GM12878 (cell line): ENCODE data around the gene SHROOM3. TPM values are rescaled to one million over a fixed set of nuclear protein-coding genes. Genes with fewer than 3 reads are reported as not detected.

Experiments
- ATAC-seq: fragments of 200-7000 bp; cut with Tn5 transposase; 3 replicates; pipeline ENCODE4 v1.9.1; 2020; ENCODE audit warnings: mild to moderate bottlenecking, moderate library complexity
- BruUV-seq: library from RNA; stranded (reverse); fragments of 400-500 nt; replicated peaks from 2 replicates; lab custom pipeline; 2021; lab: Mats Ljungman, UMichigan
- CTCF ChIA-PET: fragments of 300-600 bp; sonication (Branson Sonifier 250); formaldehyde crosslinking; extraction: SDS; loops from one replicate; lab custom pipeline; 2021; ENCODE audit warnings: inconsistent platforms; lab: Yijun Ruan, JAX
- POLR2A ChIA-PET: fragments of 350-600 bp; formaldehyde crosslinking; extraction: SDS; loops from one replicate; lab custom pipeline; 2021; ENCODE audit warnings: inconsistent platforms; lab: Charles Lee
- RAD21 ChIA-PET: fragments of 300-600 bp; sonication (Branson Sonifier 250); formaldehyde crosslinking; loops from one replicate; lab custom pipeline; 2023; ENCODE audit warnings: antibody characterized with exemption; ENCODE audit not compliant: unreplicated experiment; lab: Charles Lee
- SMC1A ChIA-PET: fragments of 300-600 bp; sonication (Branson Sonifier 250); formaldehyde crosslinking; loops from one replicate; lab custom pipeline; 2023; ENCODE audit not compliant: unreplicated experiment, uncharacterized antibody; lab: Charles Lee
- DNase-seq: peaks from one replicate; pipeline ENCODE4 v3.0.0-alpha.2; 2011; ENCODE audit warnings: low read depth, low spot score
- FAIRE-seq: peaks from 3 replicates; lab custom pipeline; 2011; peaks lifted over from hg19 to GRCh38; lab: Jason Lieb, UNC
- H2AFZ ChIP-seq: 2 replicates; pipeline ENCODE4 v1.6.0; 2011; ENCODE audit warnings: low read depth, low read length, control low read depth; ENCODE audit not compliant: control insufficient read depth
- H3K27ac ChIP-seq: 2 replicates; pipeline ENCODE4 v1.5.1; 2011; ENCODE audit warnings: control low read depth; ENCODE audit not compliant: control insufficient read depth, insufficient read depth
- H3K27me3 ChIP-seq, 2 experiments: replicated peaks in 1 of 2; 2 replicates each; pipeline versions ENCODE4 v1.6.0 to v1.6.1; 2011; ENCODE audit warnings: low read length in 1 of 2; ENCODE audit not compliant: control insufficient read depth in 2 of 2, insufficient read depth in 2 of 2
- H3K36me3 ChIP-seq, 2 experiments: 2 replicates each; pipeline ENCODE4 v1.5.1; 2011; ENCODE audit warnings: low read length in 1 of 2; ENCODE audit not compliant: control insufficient read depth in 2 of 2, insufficient read depth in 2 of 2
- H3K4me1 ChIP-seq: 2 replicates; pipeline ENCODE4 v1.6.1; 2011; ENCODE audit warnings: mild to moderate bottlenecking, low read length, moderate library complexity, mixed read lengths; ENCODE audit not compliant: control insufficient read depth, insufficient read depth
- H3K4me2 ChIP-seq: 2 replicates; pipeline ENCODE4 v1.6.0; 2011; ENCODE audit warnings: control low read depth; ENCODE audit not compliant: control insufficient read depth, insufficient read depth
- H3K4me3 ChIP-seq: fragments of 200-600 bp; sonication (generic); 2 replicates; pipeline ENCODE4 v1.5.1; 2016
- H3K79me2 ChIP-seq: 2 replicates; pipeline ENCODE4 v1.6.0; 2011; ENCODE audit warnings: low read length; ENCODE audit not compliant: control insufficient read depth, insufficient read depth
- H3K9ac ChIP-seq: 2 replicates; pipeline ENCODE4 v1.8.0; 2011; ENCODE audit warnings: low read length, control low read depth, mixed read lengths; ENCODE audit not compliant: control insufficient read depth, insufficient read depth
- H3K9me3 ChIP-seq: replicated peaks from 3 replicates; pipeline ENCODE4 v1.5.1; 2011; ENCODE audit warnings: mild to moderate bottlenecking, low read length; ENCODE audit not compliant: control insufficient read depth, insufficient read depth
- H4K20me1 ChIP-seq: 2 replicates; pipeline ENCODE4 v1.6.0; 2011; ENCODE audit not compliant: control insufficient read depth, insufficient read depth
- CBFB ChIP-seq: IDR thresholded peaks from 2 replicates; pipeline ENCODE4 v1.6.1; 2016; ENCODE audit warnings: antibody characterized with exemption, low read depth
- CEBPB ChIP-seq, 2 experiments: fragments of 150-350 bp in 1 of 2; IDR thresholded peaks; 2 replicates each; pipeline ENCODE4 v1.6.1; 2012 to 2014; ENCODE audit warnings: low read depth in 2 of 2, low read length in 2 of 2, borderline replicate concordance in 1 of 2, inconsistent platforms in 1 of 2
- HDAC2 ChIP-seq: fragments of 200-600 bp; sonication (generic); IDR thresholded peaks from 2 replicates; pipeline ENCODE4 v1.6.1; 2017
- HDGF ChIP-seq: fragments of 450-650 bp; IDR thresholded peaks from 2 replicates; pipeline ENCODE4 v1.6.1; 2016; ENCODE audit warnings: antibody characterized with exemption
- IKZF1 ChIP-seq: fragments of 450-650 bp; conservative IDR thresholded peaks from 2 replicates; pipeline ENCODE4 v1.6.1; 2017; ENCODE audit warnings: antibody characterized with exemption, mild to moderate bottlenecking
- MTA2 ChIP-seq: fragments of 450-650 bp; IDR thresholded peaks from 2 replicates; pipeline ENCODE4 v1.6.1; 2016; ENCODE audit warnings: low read depth, mild to moderate bottlenecking, moderate library complexity
- MXI1 ChIP-seq: fragments of 150-350 bp; IDR thresholded peaks from 2 replicates; pipeline ENCODE4 v1.6.1; 2011; ENCODE audit warnings: low read depth, mild to moderate bottlenecking, inconsistent platforms, low read length, improper control_type of control experiment
- POLR2A ChIP-seq: IDR thresholded peaks from 2 replicates; pipeline ENCODE4 v1.6.1; 2011; ENCODE audit warnings: low read depth, mild to moderate bottlenecking, low read length
- STAT3 ChIP-seq: IDR thresholded peaks from 2 replicates; pipeline ENCODE4 v1.6.1; 2011; ENCODE audit warnings: low read depth, low read length, improper control_type of control experiment
- TBL1XR1 ChIP-seq: IDR thresholded peaks from 2 replicates; pipeline ENCODE4 v1.6.1; 2012; ENCODE audit warnings: low read depth, low read length, improper control_type of control experiment
- ZNF24 ChIP-seq: fragments of 450-650 bp; IDR thresholded peaks from 2 replicates; pipeline ENCODE4 v1.6.1; 2017; ENCODE audit warnings: antibody characterized with exemption, mild to moderate bottlenecking
- ZNF384 ChIP-seq: IDR thresholded peaks from 2 replicates; pipeline ENCODE4 v1.6.1; 2012; ENCODE audit warnings: low read depth, mild to moderate bottlenecking, low read length, improper control_type of control experiment, borderline replicate concordance
- ZSCAN29 ChIP-seq: fragments of 450-650 bp; IDR thresholded peaks from 2 replicates; pipeline ENCODE4 v1.6.1; 2017; ENCODE audit warnings: mild to moderate bottlenecking, moderate library complexity
- WGBS: methylation state at CpG from one replicate; pipeline ENCODE4 v1.1.6; 2016; ENCODE audit warnings: low lambda C conversion rate; ENCODE audit not compliant: insufficient replicate concordance, insufficient coverage; ENCODE audit errors: missing lambda C conversion rate; 5-methylcytosine and 5-hydroxymethylcytosine counted together
- in situ Hi-C: fragments of 300-500 bp; cut with MboI; formaldehyde crosslinking; loops from 9 replicates; pipeline ENCODE4 v1.14.3; 2018; ENCODE audit warnings: mixed read lengths
- intact Hi-C: fragments of 100-400 bp; cut with micrococcal nuclease; formaldehyde crosslinking; loops from one replicate; pipeline ENCODE4 v1.14.2; 2022; ENCODE audit not compliant: unreplicated experiment
- polyA plus RNA-seq, 11 experiments: library from polyadenylated mRNA; depleted of rRNA in 4 of 11; unstranded in 6 of 11; stranded (reverse) in 5 of 11; fragments of >200 nt; fragmentation: Nextera tagmentation in 4 of 11; fragmentation: Illumina TruSeq in 1 of 11; extraction: Ambion mirVana in 4 of 11; extraction: Trizol in 1 of 11; gene quantifications; 1 replicate in 1 of 11; 2 replicates in 10 of 11; pipeline versions ENCODE4 v1.2.1 to v1.2.3, GENCODE V29; 2011 to 2016; ENCODE audit warnings: inconsistent platforms in 2 of 11, missing spikeins in 2 of 11, low read depth in 1 of 11
- total RNA-seq, 4 experiments: library from RNA; depleted of rRNA in 3 of 4; stranded (reverse); fragments of >200 nt in 3 of 4; fragmentation: Illumina TruSeq in 1 of 4; extraction: Trizol in 1 of 4; gene quantifications; 2 replicates each; pipeline versions ENCODE4 v1.2.1 to v1.2.3, GENCODE V29; 2013 to 2021
- TF ChIP-seq, protein P1 (sequence below): fragments of 450-650 bp; IDR thresholded peaks from 2 replicates; pipeline ENCODE4 v1.6.1; 2016; ENCODE audit warnings: mild to moderate bottlenecking, moderate library complexity, borderline replicate concordance
- TF ChIP-seq, protein P2 (sequence below): fragments of 450-650 bp; formaldehyde crosslinking; IDR thresholded peaks from 2 replicates; pipeline ENCODE4 v1.5.0; 2022; ENCODE audit warnings: mild to moderate bottlenecking, missing genetic modification characterization

The SHROOM3 gene
- total and polyA plus RNA-seq, 10 of the 15 experiments (the other 5 are each of a cell fraction or from before 2014, with no cell fraction given) = under 0.01 to 0.29 (median 0.08) TPM; not detected in 1

DNA sequence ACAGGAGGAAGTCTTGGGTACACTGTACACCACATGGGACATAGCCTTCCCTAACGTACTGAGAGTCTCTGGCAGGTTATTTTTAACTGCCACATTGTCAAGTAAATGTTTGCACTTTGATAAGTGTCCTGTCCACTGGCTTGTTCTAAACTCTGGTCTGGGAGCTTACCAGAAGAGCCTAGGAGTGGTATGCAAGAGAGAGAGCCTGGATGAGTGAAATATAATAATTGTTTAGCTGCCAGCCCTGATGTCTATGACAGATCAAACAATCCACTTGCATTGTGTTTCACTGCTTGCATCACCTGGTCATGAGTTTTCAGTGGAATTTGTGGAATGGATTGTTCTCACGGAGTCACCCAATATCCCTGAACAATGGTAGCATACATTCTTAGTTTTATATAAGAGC, 91.6 kb downstream of the SHROOM3 start:
- CTCF ChIA-PET = no interaction called here
- no peak overlapping the region for H3K4me2 ChIP-seq
- no peak overlapping the region for H3K27ac ChIP-seq
- H3K9ac ChIP-seq = no peak overlapping the region
- 15% methylated on average over 2 of the region's 2 CpGs for WGBS
- DNase-seq = no peak
- BruUV-seq = no TSS peak
- H3K79me2 ChIP-seq = no peaks in the 10 kb centered on the region
- no peaks in the 10 kb centered on the region for H4K20me1 ChIP-seq
- no peaks in the 10 kb centered on the region for H3K36me3 ChIP-seq
- intact Hi-C loops (no loop called here), in situ Hi-C loops (no loop called here)
- no peak overlapping the region for H3K4me3 ChIP-seq
- 0 out of 3 replicates have a peak, but pooled peaks cover 1% of the 10 kb centered on the region for H3K9me3 ChIP-seq
- ATAC-seq = no peak
- FAIRE-seq = no peak
- POLR2A ChIA-PET = no interaction called here
- H3K4me1 ChIP-seq = no peaks in the 10 kb centered on the region
- no peak overlapping the region for H2AFZ ChIP-seq
- peaks cover 0 to 2% of the 10 kb centered on the region in 2 experiments; a peak in 2 of 4 replicates for H3K27me3 ChIP-seq
- RAD21 ChIA-PET = no interaction called here
- SMC1A ChIA-PET = no interaction called here
- TF ChIP-seq ZNF24 = no peak
- no peak for TF ChIP-seq POLR2A
- TF ChIP-seq, protein P1, sequence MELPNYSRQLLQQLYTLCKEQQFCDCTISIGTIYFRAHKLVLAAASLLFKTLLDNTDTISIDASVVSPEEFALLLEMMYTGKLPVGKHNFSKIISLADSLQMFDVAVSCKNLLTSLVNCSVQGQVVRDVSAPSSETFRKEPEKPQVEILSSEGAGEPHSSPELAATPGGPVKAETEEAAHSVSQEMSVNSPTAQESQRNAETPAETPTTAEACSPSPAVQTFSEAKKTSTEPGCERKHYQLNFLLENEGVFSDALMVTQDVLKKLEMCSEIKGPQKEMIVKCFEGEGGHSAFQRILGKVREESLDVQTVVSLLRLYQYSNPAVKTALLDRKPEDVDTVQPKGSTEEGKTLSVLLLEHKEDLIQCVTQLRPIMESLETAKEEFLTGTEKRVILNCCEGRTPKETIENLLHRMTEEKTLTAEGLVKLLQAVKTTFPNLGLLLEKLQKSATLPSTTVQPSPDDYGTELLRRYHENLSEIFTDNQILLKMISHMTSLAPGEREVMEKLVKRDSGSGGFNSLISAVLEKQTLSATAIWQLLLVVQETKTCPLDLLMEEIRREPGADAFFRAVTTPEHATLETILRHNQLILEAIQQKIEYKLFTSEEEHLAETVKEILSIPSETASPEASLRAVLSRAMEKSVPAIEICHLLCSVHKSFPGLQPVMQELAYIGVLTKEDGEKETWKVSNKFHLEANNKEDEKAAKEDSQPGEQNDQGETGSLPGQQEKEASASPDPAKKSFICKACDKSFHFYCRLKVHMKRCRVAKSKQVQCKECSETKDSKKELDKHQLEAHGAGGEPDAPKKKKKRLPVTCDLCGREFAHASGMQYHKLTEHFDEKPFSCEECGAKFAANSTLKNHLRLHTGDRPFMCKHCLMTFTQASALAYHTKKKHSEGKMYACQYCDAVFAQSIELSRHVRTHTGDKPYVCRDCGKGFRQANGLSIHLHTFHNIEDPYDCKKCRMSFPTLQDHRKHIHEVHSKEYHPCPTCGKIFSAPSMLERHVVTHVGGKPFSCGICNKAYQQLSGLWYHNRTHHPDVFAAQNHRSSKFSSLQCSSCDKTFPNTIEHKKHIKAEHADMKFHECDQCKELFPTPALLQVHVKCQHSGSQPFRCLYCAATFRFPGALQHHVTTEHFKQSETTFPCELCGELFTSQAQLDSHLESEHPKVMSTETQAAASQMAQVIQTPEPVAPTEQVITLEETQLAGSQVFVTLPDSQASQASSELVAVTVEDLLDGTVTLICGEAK = no peak
- no peak for TF ChIP-seq MXI1
- TF ChIP-seq IKZF1 = no peak
- no peak for TF ChIP-seq HDGF
- no peak for TF ChIP-seq ZNF384
- TF ChIP-seq HDAC2 = no peak
- no peak for TF ChIP-seq ZSCAN29
- TF ChIP-seq STAT3 = no peak
- TF ChIP-seq MTA2 = no peak
- TF ChIP-seq CBFB = no peak
- TF ChIP-seq TBL1XR1 = no peak
- no peak for TF ChIP-seq CEBPB (IDR thresholded peaks at IDR 0.05; ENCODE audit: borderline replicate concordance in 1 of 2, low read depth in 2 of 2, low read length in 2 of 2)
- TF ChIP-seq, protein P2, sequence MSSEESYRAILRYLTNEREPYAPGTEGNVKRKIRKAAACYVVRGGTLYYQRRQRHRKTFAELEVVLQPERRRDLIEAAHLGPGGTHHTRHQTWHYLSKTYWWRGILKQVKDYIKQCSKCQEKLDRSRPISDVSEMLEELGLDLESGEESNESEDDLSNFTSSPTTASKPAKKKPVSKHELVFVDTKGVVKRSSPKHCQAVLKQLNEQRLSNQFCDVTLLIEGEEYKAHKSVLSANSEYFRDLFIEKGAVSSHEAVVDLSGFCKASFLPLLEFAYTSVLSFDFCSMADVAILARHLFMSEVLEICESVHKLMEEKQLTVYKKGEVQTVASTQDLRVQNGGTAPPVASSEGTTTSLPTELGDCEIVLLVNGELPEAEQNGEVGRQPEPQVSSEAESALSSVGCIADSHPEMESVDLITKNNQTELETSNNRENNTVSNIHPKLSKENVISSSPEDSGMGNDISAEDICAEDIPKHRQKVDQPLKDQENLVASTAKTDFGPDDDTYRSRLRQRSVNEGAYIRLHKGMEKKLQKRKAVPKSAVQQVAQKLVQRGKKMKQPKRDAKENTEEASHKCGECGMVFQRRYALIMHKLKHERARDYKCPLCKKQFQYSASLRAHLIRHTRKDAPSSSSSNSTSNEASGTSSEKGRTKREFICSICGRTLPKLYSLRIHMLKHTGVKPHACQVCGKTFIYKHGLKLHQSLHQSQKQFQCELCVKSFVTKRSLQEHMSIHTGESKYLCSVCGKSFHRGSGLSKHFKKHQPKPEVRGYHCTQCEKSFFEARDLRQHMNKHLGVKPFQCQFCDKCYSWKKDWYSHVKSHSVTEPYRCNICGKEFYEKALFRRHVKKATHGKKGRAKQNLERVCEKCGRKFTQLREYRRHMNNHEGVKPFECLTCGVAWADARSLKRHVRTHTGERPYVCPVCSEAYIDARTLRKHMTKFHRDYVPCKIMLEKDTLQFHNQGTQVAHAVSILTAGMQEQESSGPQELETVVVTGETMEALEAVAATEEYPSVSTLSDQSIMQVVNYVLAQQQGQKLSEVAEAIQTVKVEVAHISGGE = no peak
